ENCODE results near the gene RUNX2. TPM values are rescaled to one million over a fixed set of nuclear protein-coding genes. Genes with fewer than 3 reads are reported as not detected.

The RUNX2 gene
- total RNA-seq, 2 experiments from 2014 or later: 0.27 to 0.44 TPM

GRCh38 chr6:45436544-45437438 is 108.7 kb downstream of the RUNX2 start:
- Histone ChIP-seq H3K9me2 (ENCODE audit: insufficient read depth, low read length) (no peaks in the 10 kb centered on the region), H2AFZ (ENCODE audit: low read length) (no peak overlapping the region), H3K4me1 (ENCODE audit: insufficient read depth, low read length, poor library complexity, severe bottlenecking) (no peaks in the 10 kb centered on the region), H3K27ac (ENCODE audit: low read depth, low read length, poor library complexity, severe bottlenecking) (no peak overlapping the region), H3K36me3 (ENCODE audit: insufficient read depth, low read length) (no peaks in the 10 kb centered on the region), H3K79me2 (ENCODE audit: insufficient read depth, low read depth, low read length) (no peaks in the 10 kb centered on the region), H3K4me3 (ENCODE audit: low read depth, low read length, poor library complexity, severe bottlenecking) (no peak overlapping the region), H4K20me1 (ENCODE audit: insufficient read depth, low read length) (no peaks in the 10 kb centered on the region), H3K4me2 (ENCODE audit: low read length) (no peak overlapping the region), H3K9me3 (ENCODE audit: low read length) (no peaks in the 10 kb centered on the region)
- BruUV-seq (replicated peaks): no TSS peak
- no peak for TF ChIP-seq EZH2phosphoT487 (IDR thresholded peaks at IDR 0.05; ENCODE audit: borderline replicate concordance, low read depth, low read length)
- no peak for TF ChIP-seq CTCF (conservative IDR thresholded peaks at IDR 0.05; ENCODE audit: low read length)
- ChIA-PET POLR2A (interaction anchor here (0.8 kb wide), 1 partner anchor 11 kb away, joined by 3 read pairs; no protein-coding TSS in a partner anchor), CTCF (ENCODE audit: unreplicated experiment) (no interaction called here)
- intact Hi-C loops (cut with micrococcal nuclease; ENCODE audit: unreplicated experiment): no loop called here
- DNase-seq (ENCODE audit: low spot score): no peak

GRCh38 chr6:45437439-45437815 is 109.3 kb downstream of the RUNX2 start:
- Histone ChIP-seq H3K4me2 (ENCODE audit: low read length) (no peak overlapping the region), H3K4me3 (ENCODE audit: low read depth, low read length, poor library complexity, severe bottlenecking) (no peak overlapping the region), H3K79me2 (ENCODE audit: insufficient read depth, low read depth, low read length) (no peaks in the 10 kb centered on the region), H4K20me1 (ENCODE audit: insufficient read depth, low read length) (no peaks in the 10 kb centered on the region), H3K9me2 (ENCODE audit: insufficient read depth, low read length) (no peaks in the 10 kb centered on the region), H3K27ac (ENCODE audit: low read depth, low read length, poor library complexity, severe bottlenecking) (no peak overlapping the region), H3K36me3 (ENCODE audit: insufficient read depth, low read length) (no peaks in the 10 kb centered on the region), H3K9me3 (ENCODE audit: low read length) (no peaks in the 10 kb centered on the region), H3K4me1 (ENCODE audit: insufficient read depth, low read length, poor library complexity, severe bottlenecking) (no peaks in the 10 kb centered on the region), H2AFZ (ENCODE audit: low read length) (no peak overlapping the region)
- BruUV-seq (replicated peaks): no TSS peak
- no peak for DNase-seq (ENCODE audit: low spot score)
- TF ChIP-seq CTCF (conservative IDR thresholded peaks at IDR 0.05; ENCODE audit: low read length) (no peak), EZH2phosphoT487 (IDR thresholded peaks at IDR 0.05; ENCODE audit: borderline replicate concordance, low read depth, low read length) (no peak)
- ChIA-PET CTCF (ENCODE audit: unreplicated experiment) (no interaction called here), POLR2A (interaction anchor here (0.8 kb wide), 1 partner anchor 12 kb away, joined by 3 read pairs; no protein-coding TSS in a partner anchor)
- intact Hi-C loops (cut with micrococcal nuclease; ENCODE audit: unreplicated experiment): no loop called here

GRCh38 chr6:45438151-45438550 is 110.0 kb downstream of the RUNX2 start:
- BruUV-seq (replicated peaks): no TSS peak
- no peak overlapping the region for H3K4me3 ChIP-seq (ENCODE audit: low read depth, low read length, poor library complexity, severe bottlenecking)
- no peak overlapping the region for H2AFZ ChIP-seq (ENCODE audit: low read length)
- no peak overlapping the region for H3K27ac ChIP-seq (ENCODE audit: low read depth, low read length, poor library complexity, severe bottlenecking)
- no peak for DNase-seq (ENCODE audit: low spot score)
- no peaks in the 10 kb centered on the region for H4K20me1 ChIP-seq (ENCODE audit: insufficient read depth, low read length)
- no peaks in the 10 kb centered on the region for H3K79me2 ChIP-seq (ENCODE audit: insufficient read depth, low read depth, low read length)
- H3K4me1 ChIP-seq (ENCODE audit: insufficient read depth, low read length, poor library complexity, severe bottlenecking): no peaks in the 10 kb centered on the region
- no peak overlapping the region for H3K4me2 ChIP-seq (ENCODE audit: low read length)
- no peaks in the 10 kb centered on the region for H3K9me2 ChIP-seq (ENCODE audit: insufficient read depth, low read length)
- CTCF ChIA-PET (ENCODE audit: unreplicated experiment): no interaction called here
- TF ChIP-seq CTCF (conservative IDR thresholded peaks at IDR 0.05; ENCODE audit: low read length): no peak
- TF ChIP-seq EZH2phosphoT487 (IDR thresholded peaks at IDR 0.05; ENCODE audit: borderline replicate concordance, low read depth, low read length): no peak
- POLR2A ChIA-PET: no interaction called here
- no peaks in the 10 kb centered on the region for H3K36me3 ChIP-seq (ENCODE audit: insufficient read depth, low read length)
- H3K9me3 ChIP-seq (ENCODE audit: low read length): no peaks in the 10 kb centered on the region
- intact Hi-C loops (cut with micrococcal nuclease; ENCODE audit: unreplicated experiment): no loop called here

Measured in OCI-LY7 (cell line).